ENCODE measurements around the gene SCCPDH. TPM values are rescaled to one million over a fixed set of nuclear protein-coding genes. Genes with fewer than 3 reads are reported as not detected.
A peak's percentile ranks its signal among the peaks of the same experiment; 100 is the strongest.
"Not testable (repeated sequence)": the region's sequence is repeated elsewhere in the genome, so short reads cannot be mapped to it uniquely, and the experiment has no call there.

Gene SCCPDH
- total and polyA plus RNA-seq, 3 experiments from 2014 or later: 20.2 to 41.0 (median 39.5) TPM

- Histone ChIP-seq H3K4me3 (ENCODE audit: low read length) (no peak overlapping the region), H3K4me1 (ENCODE audit: insufficient read depth, low read length) (no peaks in the 10 kb centered on the region), H3K9me3 (ENCODE audit: low read length) (no peaks in the 10 kb centered on the region), H3K27ac (ENCODE audit: low read depth, low read length) (no peak overlapping the region), H3K27me3 (ENCODE audit: insufficient read depth, low read length, poor library complexity, severe bottlenecking) (no peaks in the 10 kb centered on the region), H3K36me3 (ENCODE audit: insufficient read depth, low read length) (no peaks in the 10 kb centered on the region)
- ChIA-PET POLR2A (no interaction called here), CTCF (interaction anchor here (1.4 kb wide), 1 partner anchor 19 kb away, joined by 3 read pairs; no protein-coding TSS in a partner anchor)
- no peak for DNase-seq
- Mint-ChIP-seq H3K36me3 (peaks cover 0 to 10% (median 0%) of the 10 kb centered on the region in 3 donors), H3K4me3 (peak overlapping the region in 1 of 7 donors; percentile 53), H3K4me1 (peaks cover 0 to 8% (median 3%) of the 10 kb centered on the region in 3 donors), H3K9me3 (no peaks in the 10 kb centered on the region), H3K27me3 (peaks cover 14 to 31% of the 10 kb centered on the region in 2 donors), H3K27ac (no peak overlapping the region)
Measured at GRCh38 chr1:246711548-246712003, 12.6 kb upstream of the SCCPDH start.

- H3K4me3 Mint-ChIP-seq; DNase-seq; H3K27ac ChIP-seq (ENCODE audit: low read depth, low read length); H3K27me3 ChIP-seq (ENCODE audit: insufficient read depth, low read length, poor library complexity, severe bottlenecking); H3K36me3 Mint-ChIP-seq; POLR2A ChIA-PET; H3K4me3 ChIP-seq (ENCODE audit: low read length); H3K27ac Mint-ChIP-seq; H3K4me1 ChIP-seq (ENCODE audit: insufficient read depth, low read length); H3K36me3 ChIP-seq (ENCODE audit: insufficient read depth, low read length); CTCF ChIA-PET; H3K4me1 Mint-ChIP-seq; H3K9me3 ChIP-seq (ENCODE audit: low read length); H3K9me3 Mint-ChIP-seq: not testable (repeated sequence)
- peaks cover 14 to 35% of the 10 kb centered on the region in 2 donors for H3K27me3 Mint-ChIP-seq
Measured at GRCh38 chr1:246712428-246712827, 11.8 kb upstream of the SCCPDH start.

- H3K4me1 Mint-ChIP-seq, H3K36me3 Mint-ChIP-seq, POLR2A ChIA-PET: not testable (repeated sequence)
Measured at GRCh38 chr1:246719361-246719760, 4.8 kb upstream of the SCCPDH start.

GRCh38 chr1:246720814-246721213, 3.4 kb upstream of the SCCPDH start:
- H3K27me3 ChIP-seq (ENCODE audit: insufficient read depth, low read length, poor library complexity, severe bottlenecking); H3K9me3 ChIP-seq (ENCODE audit: low read length); H3K4me3 Mint-ChIP-seq; DNase-seq; POLR2A ChIA-PET; H3K27ac ChIP-seq (ENCODE audit: low read depth, low read length); H3K36me3 ChIP-seq (ENCODE audit: insufficient read depth, low read length); H3K4me1 ChIP-seq (ENCODE audit: insufficient read depth, low read length); H3K36me3 Mint-ChIP-seq; H3K4me3 ChIP-seq (ENCODE audit: low read length); H3K27ac Mint-ChIP-seq; CTCF ChIA-PET: not testable (repeated sequence)
- H3K4me1 Mint-ChIP-seq: peaks cover 9 to 20% (median 14%) of the 10 kb centered on the region in 3 donors
- H3K9me3 Mint-ChIP-seq: peaks cover 0 to 11% (median 4%) of the 10 kb centered on the region in 5 donors
- H3K27me3 Mint-ChIP-seq: peaks cover 8 to 12% of the 10 kb centered on the region in 2 donors

More at GRCh38 chr1:246719361-246719760, 4.8 kb upstream of the SCCPDH start:
- H3K27me3 ChIP-seq (ENCODE audit: insufficient read depth, low read length, poor library complexity, severe bottlenecking); H3K4me3 ChIP-seq (ENCODE audit: low read length); DNase-seq; H3K27ac ChIP-seq (ENCODE audit: low read depth, low read length); H3K4me1 ChIP-seq (ENCODE audit: insufficient read depth, low read length); CTCF ChIA-PET; H3K4me3 Mint-ChIP-seq; H3K36me3 ChIP-seq (ENCODE audit: insufficient read depth, low read length); H3K9me3 ChIP-seq (ENCODE audit: low read length); H3K27ac Mint-ChIP-seq: not testable (repeated sequence)
- peaks cover 0 to 11% (median 4%) of the 10 kb centered on the region in 5 donors for H3K9me3 Mint-ChIP-seq
- peaks cover 8 to 16% of the 10 kb centered on the region in 2 donors for H3K27me3 Mint-ChIP-seq

GRCh38 chr1:246722720-246723119, 1.5 kb upstream of the SCCPDH start:
- no peaks in the 10 kb centered on the region for H3K9me3 ChIP-seq (ENCODE audit: low read length)
- no peak for DNase-seq
- H3K36me3 ChIP-seq (ENCODE audit: insufficient read depth, low read length): no peaks in the 10 kb centered on the region
- no peak overlapping the region for H3K27ac ChIP-seq (ENCODE audit: low read depth, low read length)
- no peaks in the 10 kb centered on the region for H3K27me3 ChIP-seq (ENCODE audit: insufficient read depth, low read length, poor library complexity, severe bottlenecking)
- H3K4me3 ChIP-seq (ENCODE audit: low read length): no peak overlapping the region
- Mint-ChIP-seq H3K27me3 (peaks cover 0 to 12% of the 10 kb centered on the region in 2 donors), H3K27ac (no peak overlapping the region), H3K4me3 (peak overlapping the region in 5 of 7 donors; percentile 14 to 93 (median 67)), H3K4me1 (peaks cover 9 to 20% (median 14%) of the 10 kb centered on the region in 3 donors), H3K9me3 (peaks cover 2 to 15% (median 5%) of the 10 kb centered on the region in 5 donors), H3K36me3 (peaks cover 5 to 12% (median 12%) of the 10 kb centered on the region in 3 donors)
- H3K4me1 ChIP-seq (ENCODE audit: insufficient read depth, low read length): peaks cover 6% of the 10 kb centered on the region
- ChIA-PET POLR2A (no interaction called here), CTCF (no interaction called here)

- Mint-ChIP-seq H3K4me3 (peak overlapping the region; percentile 81 to 93 (median 91)), H3K27me3 (peaks cover 0 to 12% of the 10 kb centered on the region in 2 donors), H3K9me3 (peaks cover 2 to 22% (median 17%) of the 10 kb centered on the region in 5 donors), H3K36me3 (peaks cover 18 to 31% (median 31%) of the 10 kb centered on the region in 3 donors), H3K4me1 (peaks cover 9 to 20% (median 14%) of the 10 kb centered on the region in 3 donors), H3K27ac (peak overlapping the region in 5 of 8 donors; percentile 51 to 89 (median 76))
- ChIA-PET CTCF (interaction anchor here (0.6 to 1.7 kb wide), 2 partner anchors 13 to 15 kb away, joined by 4 read pairs; no protein-coding TSS in a partner anchor), POLR2A (no interaction called here)
- Histone ChIP-seq H3K9me3 (ENCODE audit: low read length) (no peaks in the 10 kb centered on the region), H3K4me1 (ENCODE audit: insufficient read depth, low read length) (peaks cover 6% of the 10 kb centered on the region), H3K27ac (ENCODE audit: low read depth, low read length) (no peak overlapping the region), H3K4me3 (ENCODE audit: low read length) (peak overlapping the region; percentile 59), H3K27me3 (ENCODE audit: insufficient read depth, low read length, poor library complexity, severe bottlenecking) (no peaks in the 10 kb centered on the region), H3K36me3 (ENCODE audit: insufficient read depth, low read length) (no peaks in the 10 kb centered on the region)
- DNase-seq: no peak
Measured at GRCh38 chr1:246724731-246725095, 504 bp downstream of the SCCPDH start.

GRCh38 chr1:246725191-246725590, 982 bp downstream of the SCCPDH start:
- Mint-ChIP-seq H3K9me3 (peaks cover 2 to 27% (median 17%) of the 10 kb centered on the region in 5 donors), H3K4me1 (peaks cover 9 to 20% (median 14%) of the 10 kb centered on the region in 3 donors), H3K4me3 (peak overlapping the region; percentile 81 to 93 (median 91)), H3K27me3 (peaks cover 0 to 12% of the 10 kb centered on the region in 2 donors), H3K36me3 (peaks cover 22 to 36% (median 35%) of the 10 kb centered on the region in 3 donors), H3K27ac (peak overlapping the region; percentile 6 to 89 (median 57))
- no peak overlapping the region for H3K27ac ChIP-seq (ENCODE audit: low read depth, low read length)
- DNase-seq: no peak
- ChIA-PET POLR2A (no interaction called here), CTCF (interaction anchor here (1.7 kb wide), 1 partner anchor 12 kb away, joined by 4 read pairs; no protein-coding TSS in a partner anchor)
- no peak overlapping the region for H3K4me3 ChIP-seq (ENCODE audit: low read length)
- H3K27me3 ChIP-seq (ENCODE audit: insufficient read depth, low read length, poor library complexity, severe bottlenecking): no peaks in the 10 kb centered on the region
- no peaks in the 10 kb centered on the region for H3K36me3 ChIP-seq (ENCODE audit: insufficient read depth, low read length)
- peaks cover 6% of the 10 kb centered on the region for H3K4me1 ChIP-seq (ENCODE audit: insufficient read depth, low read length)
- no peaks in the 10 kb centered on the region for H3K9me3 ChIP-seq (ENCODE audit: low read length)

- Mint-ChIP-seq H3K27ac (no peak overlapping the region), H3K9me3 (peaks cover 6 to 23% (median 19%) of the 10 kb centered on the region in 5 donors), H3K4me1 (peaks cover 9 to 20% (median 14%) of the 10 kb centered on the region in 3 donors), H3K4me3 (peak overlapping the region in 1 of 7 donors; percentile 93), H3K27me3 (peaks cover 0 to 12% of the 10 kb centered on the region in 2 donors), H3K36me3 (peaks cover 29 to 47% (median 46%) of the 10 kb centered on the region in 3 donors)
- ChIA-PET CTCF (interaction anchor here (1.7 kb wide), 1 partner anchor 11 kb away, joined by 4 read pairs; no protein-coding TSS in a partner anchor), POLR2A (no interaction called here)
- Histone ChIP-seq H3K27me3 (ENCODE audit: insufficient read depth, low read length, poor library complexity, severe bottlenecking) (no peaks in the 10 kb centered on the region), H3K9me3 (ENCODE audit: low read length) (no peaks in the 10 kb centered on the region), H3K4me3 (ENCODE audit: low read length) (no peak overlapping the region), H3K36me3 (ENCODE audit: insufficient read depth, low read length) (no peaks in the 10 kb centered on the region), H3K27ac (ENCODE audit: low read depth, low read length) (no peak overlapping the region), H3K4me1 (ENCODE audit: insufficient read depth, low read length) (peaks cover 6% of the 10 kb centered on the region)
- no peak for DNase-seq
Measured at GRCh38 chr1:246726255-246726679, 2.1 kb downstream of the SCCPDH start.

Measured in CD8-positive, alpha-beta memory T cell (primary cell).